IMR-90 (cell line): ENCODE data around the gene MRPL33. TPM values are rescaled to one million over a fixed set of nuclear protein-coding genes. Genes with fewer than 3 reads are reported as not detected.

Experiments
- ATAC-seq: fragments of 200-7000 bp; cut with Tn5 transposase; 2 replicates; pipeline ENCODE4 v1.9.1; 2020; ENCODE audit warnings: low read depth, mild to moderate bottlenecking, moderate library complexity
- BruUV-seq: library from RNA; stranded (reverse); fragments of 400-500 nt; replicated peaks from 2 replicates; lab custom pipeline; 2021; lab: Mats Ljungman, UMichigan
- CTCF ChIA-PET: fragments of 300-600 bp; formaldehyde crosslinking; extraction: SDS; loops from one replicate; lab custom pipeline; 2021; ENCODE audit warnings: antibody characterized with exemption; lab: Yijun Ruan, JAX
- POLR2A ChIA-PET: fragments of 300-600 bp; sonication (Branson Sonifier 250); formaldehyde crosslinking; loops from one replicate; lab custom pipeline; 2022; ENCODE audit warnings: antibody characterized with exemption; ENCODE audit not compliant: unreplicated experiment; lab: Charles Lee
- DNase-seq: peaks from one replicate; pipeline ENCODE4 v3.0.0; 2013
- H2AFZ ChIP-seq: replicated peaks from 2 replicates; pipeline ENCODE3; 2013; ENCODE audit warnings: low read length, mild to moderate bottlenecking; ENCODE audit not compliant: poor library complexity
- H2AK5ac ChIP-seq: 2 replicates; pipeline ENCODE4 v1.6.1; 2013; ENCODE audit warnings: low read depth, low read length, inconsistent platforms
- H2AK9ac ChIP-seq: replicated peaks from 2 replicates; pipeline ENCODE3; 2013; ENCODE audit warnings: mild to moderate bottlenecking, low read depth, low read length, moderate library complexity; ENCODE audit not compliant: poor library complexity
- H2BK120ac ChIP-seq: 2 replicates; pipeline ENCODE4 v1.6.1; 2013; ENCODE audit warnings: low read depth, low read length, inconsistent platforms
- H2BK15ac ChIP-seq: 3 replicates; pipeline ENCODE4 v1.6.1; 2013; ENCODE audit warnings: low read depth, low read length, inconsistent platforms
- H2BK20ac ChIP-seq: 2 replicates; pipeline ENCODE4 v1.6.1; 2013; ENCODE audit warnings: low read depth, mild to moderate bottlenecking, inconsistent platforms, low read length, moderate library complexity
- H2BK5ac ChIP-seq: 2 replicates; pipeline ENCODE4 v1.6.1; 2013; ENCODE audit warnings: mild to moderate bottlenecking, low read depth, low read length, inconsistent platforms; ENCODE audit not compliant: poor library complexity, severe bottlenecking
- H3K14ac ChIP-seq: replicated peaks from 2 replicates; pipeline ENCODE4 v1.6.1; 2013; ENCODE audit warnings: low read depth, low read length, inconsistent platforms
- H3K18ac ChIP-seq: 2 replicates; pipeline ENCODE4 v1.6.1; 2013; ENCODE audit warnings: low read depth, low read length, control low read depth
- H3K23ac ChIP-seq: 2 replicates; pipeline ENCODE4 v1.6.1; 2013; ENCODE audit warnings: low read depth, low read length, inconsistent platforms
- H3K27ac ChIP-seq: 2 replicates; pipeline ENCODE4 v1.5.1; 2013; ENCODE audit warnings: mild to moderate bottlenecking, control low read depth, low read length; ENCODE audit not compliant: insufficient read depth
- H3K27me3 ChIP-seq: 2 replicates; pipeline ENCODE4 v1.6.1; 2013; ENCODE audit warnings: low read length; ENCODE audit not compliant: control insufficient read depth, insufficient read depth
- H3K36me3 ChIP-seq: 2 replicates; pipeline ENCODE4 v1.6.1; 2013; ENCODE audit warnings: low read length, mixed read lengths; ENCODE audit not compliant: control insufficient read depth, insufficient read depth
- H3K4ac ChIP-seq: 2 replicates; pipeline ENCODE4 v1.6.1; 2013; ENCODE audit warnings: low read depth, low read length, inconsistent platforms
- H3K4me1 ChIP-seq: 2 replicates; pipeline ENCODE4 v1.6.1; 2013; ENCODE audit warnings: low read length, mixed read lengths; ENCODE audit not compliant: control insufficient read depth, insufficient read depth
- H3K4me2 ChIP-seq: 2 replicates; pipeline ENCODE4 v1.6.1; 2013; ENCODE audit warnings: low read depth, mild to moderate bottlenecking, control low read depth, low read length, moderate library complexity
- H3K4me3 ChIP-seq: 2 replicates; pipeline ENCODE4 v1.5.1; 2013; ENCODE audit warnings: low read depth, mild to moderate bottlenecking, control low read depth, low read length, moderate library complexity; ENCODE audit not compliant: insufficient read depth
- H3K56ac ChIP-seq: 2 replicates; pipeline ENCODE4 v1.6.1; 2013; ENCODE audit warnings: low read length, inconsistent platforms; ENCODE audit not compliant: insufficient read depth; ENCODE audit errors: extremely low read depth
- H3K79me1 ChIP-seq, 2 experiments: 2 replicates each; pipeline ENCODE4 v1.6.1; 2013; ENCODE audit warnings: low read length in 2 of 2, inconsistent platforms in 1 of 2, low read depth in 1 of 2
- H3K9ac ChIP-seq: 2 replicates; pipeline ENCODE4 v1.6.1; 2013; ENCODE audit warnings: low read depth, low read length, control low read depth
- H3K9me1 ChIP-seq: 2 replicates; pipeline ENCODE4 v1.6.1; 2013; ENCODE audit warnings: low read length, inconsistent platforms; ENCODE audit not compliant: insufficient read depth
- H3K9me3 ChIP-seq: 2 replicates; pipeline ENCODE4 v1.6.1; 2013; ENCODE audit warnings: low read length; ENCODE audit not compliant: control insufficient read depth, insufficient read depth
- H4K20me1 ChIP-seq: 2 replicates; pipeline ENCODE4 v1.6.1; 2013; ENCODE audit warnings: low read length, inconsistent platforms; ENCODE audit not compliant: insufficient read depth
- H4K5ac ChIP-seq: 2 replicates; pipeline ENCODE4 v1.6.1; 2013; ENCODE audit warnings: mild to moderate bottlenecking, low read depth, low read length, control low read depth
- H4K8ac ChIP-seq, 2 experiments: 2 replicates each; pipeline ENCODE4 v1.6.1; 2013; ENCODE audit warnings: low read depth in 2 of 2, low read length in 2 of 2, control low read depth in 1 of 2, inconsistent platforms in 1 of 2
- H4K91ac ChIP-seq: 2 replicates; pipeline ENCODE4 v1.6.1; 2013; ENCODE audit warnings: low read depth, low read length, inconsistent platforms; ENCODE audit not compliant: insufficient read depth
- BHLHE40 ChIP-seq: fragments of 150-350 bp; IDR thresholded peaks from 2 replicates; pipeline ENCODE4 v1.6.1; 2016; ENCODE audit warnings: mild to moderate bottlenecking, low read depth, low read length
- CHD1 ChIP-seq: IDR thresholded peaks from 2 replicates; pipeline ENCODE4 v1.6.1; 2012; ENCODE audit warnings: low read depth, low read length, improper control_type of control experiment
- CTCF ChIP-seq: conservative IDR thresholded peaks from 2 replicates; pipeline ENCODE4 v1.5.1; 2012; ENCODE audit warnings: mild to moderate bottlenecking, low read depth, low read length, improper control_type of control experiment
- FOS ChIP-seq: fragments of 150-350 bp; IDR thresholded peaks from 2 replicates; pipeline ENCODE4 v1.6.1; 2016; ENCODE audit warnings: low read depth, low read length
- MAFK ChIP-seq: IDR thresholded peaks from 2 replicates; pipeline ENCODE4 v1.6.1; 2012; ENCODE audit warnings: low read depth, low read length, improper control_type of control experiment
- MAZ ChIP-seq: IDR thresholded peaks from 2 replicates; pipeline ENCODE4 v1.6.1; 2012; ENCODE audit warnings: low read depth, mild to moderate bottlenecking, low read length, improper control_type of control experiment, moderate library complexity, borderline replicate concordance
- MXI1 ChIP-seq: IDR thresholded peaks from 2 replicates; pipeline ENCODE4 v1.6.1; 2012; ENCODE audit warnings: low read depth, mild to moderate bottlenecking, low read length, moderate library complexity, borderline replicate concordance
- NFE2L2 ChIP-seq: fragments of 150-350 bp; IDR thresholded peaks from 2 replicates; pipeline ENCODE4 v1.6.1; 2016; ENCODE audit warnings: low read depth, mild to moderate bottlenecking, low read length
- POLR2A ChIP-seq: IDR thresholded peaks from 2 replicates; pipeline ENCODE4 v1.6.1; 2012; ENCODE audit warnings: mild to moderate bottlenecking, low read depth, low read length
- RAD21 ChIP-seq: IDR thresholded peaks from 2 replicates; pipeline ENCODE4 v1.6.1; 2012; ENCODE audit warnings: low read length, improper control_type of control experiment
- RFX5 ChIP-seq: IDR thresholded peaks from 2 replicates; pipeline ENCODE4 v1.8.0; 2012; ENCODE audit warnings: low read depth, mild to moderate bottlenecking, low read length, moderate library complexity
- SMC3 ChIP-seq: fragments of 150-350 bp; IDR thresholded peaks from 2 replicates; pipeline ENCODE4 v1.6.1; 2016; ENCODE audit warnings: low read depth, mild to moderate bottlenecking, antibody characterized with exemption, low read length, moderate library complexity
- USF2 ChIP-seq: fragments of 150-350 bp; IDR thresholded peaks from 2 replicates; pipeline ENCODE4 v1.6.1; 2017; ENCODE audit warnings: mild to moderate bottlenecking, antibody characterized with exemption, low read length, low read depth
- WGBS, 2 experiments: methylation state at CpG; one replicate each; pipeline versions ENCODE4 v1.1.5 to v1.1.7; 2013; ENCODE audit warnings: missing lambda C conversion rate in 2 of 2; ENCODE audit not compliant: insufficient read length in 1 of 2; ENCODE audit errors: extremely low coverage in 2 of 2; 5-methylcytosine and 5-hydroxymethylcytosine counted together
- dilution Hi-C: fragments of 300-500 bp; cut with HindIII; formaldehyde crosslinking; loops from one replicate; pipeline ENCODE4 v1.14.3; 2018; ENCODE audit warnings: low sequenced_read_pairs; ENCODE audit not compliant: unreplicated experiment
- in situ Hi-C: fragments of 300-500 bp; cut with MboI; formaldehyde crosslinking; loops from 3 replicates; pipeline ENCODE4 v1.14.3; 2019; ENCODE audit warnings: low sequenced_read_pairs, inconsistent platforms, mixed read lengths
- intact Hi-C: fragments of 100-400 bp; cut with micrococcal nuclease; formaldehyde crosslinking; loops from 2 replicates; pipeline ENCODE4 v1.10.0; 2022
- polyA plus RNA-seq, 3 experiments: library from polyadenylated mRNA; depleted of rRNA; stranded (reverse); fragments of >200 nt; gene quantifications; 2 replicates each; pipeline ENCODE4 v1.2.3, GENCODE V29; 2012; ENCODE audit warnings: low replicate concordance in 1 of 3
- total RNA-seq: library from RNA; depleted of rRNA; stranded (reverse); fragments of >200 nt; gene quantifications from 2 replicates; pipeline ENCODE4 v1.2.3, GENCODE V29; 2012

MRPL33 gene
- total and polyA plus RNA-seq, 2 of the 4 experiments (the other 2 are of a cell fraction) = 13.3 to 101 TPM

DNA sequence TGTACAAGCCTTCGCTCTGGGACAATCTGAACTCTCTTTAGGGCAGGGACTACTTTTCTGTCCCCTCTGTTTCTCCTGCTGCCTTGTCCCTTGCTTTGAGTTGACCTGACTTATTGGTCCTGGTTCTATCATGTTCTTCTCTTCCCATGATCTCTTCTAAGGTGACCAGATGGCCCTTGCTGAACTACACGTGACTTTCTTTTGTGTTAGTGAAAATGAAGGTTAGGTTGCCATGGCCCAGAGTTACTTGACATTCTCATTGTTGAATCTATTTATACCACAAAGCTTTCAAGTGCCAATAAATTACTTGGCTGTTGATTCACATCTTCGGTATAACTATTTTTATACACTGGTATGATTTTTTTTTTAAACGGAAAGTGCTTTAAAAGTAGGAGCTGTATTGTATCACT, 24.4 kb downstream of the MRPL33 start:
- H4K20me1 ChIP-seq = no peaks in the 10 kb centered on the region
- peaks cover 42% of the 10 kb centered on the region for H3K9me1 ChIP-seq
- peak overlapping the region; percentile 96 for H3K23ac ChIP-seq
- no peaks in the 10 kb centered on the region for H3K36me3 ChIP-seq
- ChIA-PET POLR2A (no interaction called here), CTCF (no interaction called here)
- peaks cover 16 to 63% of the 10 kb centered on the region in 2 experiments for H3K79me1 ChIP-seq
- no peak for DNase-seq
- peak overlapping the region; percentile 99 for H2BK15ac ChIP-seq
- peak overlapping the region; percentile 100 for H2BK5ac ChIP-seq
- H3K4me2 ChIP-seq = no peak overlapping the region
- H2BK20ac ChIP-seq = peak overlapping the region; percentile 100
- peak overlapping the region; percentile 90 to 99 for H4K8ac ChIP-seq
- peak overlapping the region; percentile 100 for H3K4ac ChIP-seq
- peak overlapping the region; percentile 100 for H2BK120ac ChIP-seq
- no peaks in the 10 kb centered on the region for H3K27me3 ChIP-seq
- WGBS, 2 experiments = 100% methylated on average over 1 of the region's 4 CpGs; no CpG with 5 or more reads in 1 of the 2 experiments
- H3K4me3 ChIP-seq = no peak overlapping the region
- peak overlapping the region; percentile 40 for H3K56ac ChIP-seq
- peak overlapping the region; percentile 68 for H2AFZ ChIP-seq
- H3K27ac ChIP-seq = peak overlapping the region; percentile 79
- peak overlapping the region; percentile 43 for H4K5ac ChIP-seq
- H2AK5ac ChIP-seq = peak overlapping the region; percentile 99
- peak overlapping the region; percentile 67 for H3K18ac ChIP-seq
- H3K9me3 ChIP-seq = no peaks in the 10 kb centered on the region
- H4K91ac ChIP-seq = peak overlapping the region; percentile 97
- BruUV-seq = no TSS peak
- ATAC-seq = no peak
- dilution Hi-C loops (no loop called here), in situ Hi-C loops (no loop called here), intact Hi-C loops (loop anchor here (5.0 kb wide), 1 partner anchor 91 kb away; no protein-coding TSS in a partner anchor)
- H3K9ac ChIP-seq = peak overlapping the region; percentile 11; the same call in 1 of the 2 replicates
- H3K4me1 ChIP-seq = peaks cover 52% of the 10 kb centered on the region
- no peak for TF ChIP-seq RFX5
- no peak for TF ChIP-seq FOS
- no peak for TF ChIP-seq NFE2L2
- no peak for TF ChIP-seq RAD21
- TF ChIP-seq SMC3 = no peak
- TF ChIP-seq CHD1 = no peak
- TF ChIP-seq MXI1 = no peak
- no peak for TF ChIP-seq MAZ
- no peak for TF ChIP-seq BHLHE40
- TF ChIP-seq USF2 = no peak
- TF ChIP-seq MAFK = no peak
- TF ChIP-seq CTCF = no peak
- no peak for TF ChIP-seq POLR2A
- peak overlapping the region; percentile 60 for H2AK9ac ChIP-seq
- peak overlapping the region; percentile 97 for H3K14ac ChIP-seq
